RKO (cell line): ENCODE results near the gene SRRT.
"Not testable (repeated sequence)": the region's sequence is repeated elsewhere in the genome, so short reads cannot be mapped to it uniquely, and the experiment has no call there.

Experiments used
- DNase-seq: peaks from one replicate; pipeline ENCODE4 v3.0.0-alpha.2; 2016; ENCODE audit warnings: low spot score

The SRRT gene

GRCh38 chr7:100874577-100875355 is at the start of gene SRRT:
Gene SRRT (plus strand): TSS chr7:100875103. CDS start chr7:100875591, 488 bp downstream.
- peak; percentile 99 for DNase-seq

GRCh38 chr7:100825215-100825671 is 49.7 kb upstream of the SRRT start:
- no peak for DNase-seq

GRCh38 chr7:100825751-100826513 is 49.0 kb upstream of the SRRT start:
- peak; percentile 84 for DNase-seq

GRCh38 chr7:100826514-100827329 is 48.2 kb upstream of the SRRT start:
- peak; percentile 51 for DNase-seq

GRCh38 chr7:100827330-100828226 is 47.3 kb upstream of the SRRT start, which contains the start of gene EPHB4:
Gene EPHB4 (minus strand): TSS chr7:100827523. CDS start chr7:100827030, 493 bp downstream.
- peak; percentile 93 for DNase-seq

GRCh38 chr7:100829150-100829716 is 45.7 kb upstream of the SRRT start:
- no peak for DNase-seq

GRCh38 chr7:100830396-100830795 is 44.5 kb upstream of the SRRT start:
- DNase-seq: no peak

GRCh38 chr7:100832281-100832633 is 42.6 kb upstream of the SRRT start:
- DNase-seq: no peak

GRCh38 chr7:100835903-100836811 is 38.7 kb upstream of the SRRT start:
- no peak for DNase-seq

GRCh38 chr7:100836812-100837098 is 38.1 kb upstream of the SRRT start:
- no peak for DNase-seq

- DNase-seq: peak; percentile 92
Observed at GRCh38 chr7:100837099-100837836, 37.6 kb upstream of the SRRT start.

- DNase-seq: no peak
Observed at GRCh38 chr7:100839361-100839760, 35.5 kb upstream of the SRRT start.

- DNase-seq: no peak
Observed at GRCh38 chr7:100840470-100841100, 34.3 kb upstream of the SRRT start.

- no peak for DNase-seq
Observed at GRCh38 chr7:100847360-100847759, 27.5 kb upstream of the SRRT start.

GRCh38 chr7:100852048-100852872 is 22.6 kb upstream of the SRRT start, which contains the start of gene SLC12A9:
Gene SLC12A9 (plus strand): TSS chr7:100852713. CDS start chr7:100854198, 1,485 bp downstream.
- peak; percentile 95 for DNase-seq

GRCh38 chr7:100854146-100854895 is 20.6 kb upstream of the SRRT start:
- DNase-seq: no peak

- not testable (repeated sequence) for DNase-seq
Observed at GRCh38 chr7:100854899-100855298, 20.0 kb upstream of the SRRT start.
